ENCODE results near the gene POLQ. TPM values are rescaled to one million over a fixed set of nuclear protein-coding genes. Genes with fewer than 3 reads are reported as not detected.
"Not testable (repeated sequence)": the region's sequence is repeated elsewhere in the genome, so short reads cannot be mapped to it uniquely, and the experiment has no call there.

POLQ gene
- polyA plus RNA-seq (2013) = 2.2 TPM

DNA sequence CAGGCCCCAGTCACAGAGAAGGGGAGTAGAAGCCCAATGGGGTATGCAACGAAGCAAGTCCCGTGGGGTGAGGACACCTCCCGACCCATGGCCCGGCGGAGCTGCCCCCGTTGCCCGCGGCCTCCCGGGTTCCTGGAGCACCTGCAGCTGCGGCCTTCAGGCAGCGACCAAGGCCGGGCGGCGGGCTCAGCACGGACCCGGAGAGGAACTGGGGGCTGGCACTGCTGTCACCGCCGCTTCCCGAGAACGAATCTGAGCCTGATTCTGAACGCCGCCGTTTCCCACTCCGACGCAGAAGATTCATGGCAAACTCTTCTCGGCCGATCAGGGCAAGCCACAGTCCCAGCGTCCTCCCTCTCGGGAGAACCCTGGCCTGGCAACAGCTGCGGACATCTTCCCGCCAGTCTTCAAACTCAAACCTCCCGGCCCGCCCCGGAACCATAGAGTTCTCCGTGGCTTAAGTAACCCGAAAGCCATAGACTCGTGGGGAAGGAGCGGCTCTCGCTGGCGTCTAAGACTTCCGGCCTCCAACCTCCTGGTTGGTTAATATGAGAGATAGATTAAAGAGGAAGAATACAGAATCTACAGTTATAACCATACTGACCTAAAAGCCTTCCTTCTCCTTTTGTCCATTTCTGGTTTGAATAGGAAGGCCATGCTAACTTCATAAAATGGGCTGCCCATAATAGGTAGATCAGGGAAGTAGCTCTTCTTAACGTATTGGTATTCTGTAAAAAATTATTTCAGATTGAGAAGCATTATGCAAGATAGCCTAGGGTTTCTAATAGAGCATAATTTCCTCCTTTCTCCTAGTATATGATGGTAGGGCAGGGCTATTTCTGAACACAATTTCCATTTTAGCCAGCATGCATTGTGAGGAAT is at the start of gene POLQ:
Gene POLQ (minus strand): TSS at position 415 of the 882 bp plus-strand sequence. CDS start 111 bp downstream, at position 304.
- POLR2A ChIA-PET = no interaction called here
- 0% methylated on average over 32 of the region's 42 CpGs for WGBS (ENCODE audit: insufficient coverage)
- Histone ChIP-seq H3K4me3 (ENCODE audit: control insufficient read depth in 1 of 7, extremely low read depth in 1 of 7, insufficient read depth in 4 of 7, low read depth in 2 of 7, low read length in 6 of 7) (peak within 1 kb of the TSS; percentile 76 to 99 (median 94)), H3K36me3 (ENCODE audit: control insufficient read depth in 4 of 4, insufficient read depth in 4 of 4, low read length in 3 of 4) (peaks cover 0 to 15% (median 4%) of the 10 kb centered on the region in 4 experiments), H3K9me3 (ENCODE audit: control extremely low read depth in 1 of 5, control insufficient read depth in 4 of 5, insufficient read depth in 2 of 5, low read depth in 1 of 5, low read length in 4 of 5) (no peaks in the 10 kb centered on the region), H3K27me3 (replicated peaks in 2 of 5; ENCODE audit: control insufficient read depth in 4 of 5, insufficient read depth in 5 of 5, low read length in 4 of 5) (no peaks in the 10 kb centered on the region), H3K27ac (ENCODE audit: insufficient read depth in 1 of 2, low read depth in 1 of 2, low read length in 2 of 2, poor library complexity in 1 of 2, severe bottlenecking in 2 of 2) (peak within 1 kb of the TSS; percentile 43 to 85), H3K4me1 (ENCODE audit: control extremely low read depth in 1 of 4, control insufficient read depth in 4 of 4, insufficient read depth in 4 of 4, low read length in 3 of 4) (peaks cover 5 to 20% (median 11%) of the 10 kb centered on the region in 4 experiments)
- CTCF ChIA-PET = interaction anchor here (0.6 to 1.6 kb wide), 6 partner anchors 15 to 1483 kb away, joined by 3 to 5 read pairs (median 4); no protein-coding TSS in a partner anchor
- DNase-seq = peak; percentile 96 to 97 (median 97)

DNA sequence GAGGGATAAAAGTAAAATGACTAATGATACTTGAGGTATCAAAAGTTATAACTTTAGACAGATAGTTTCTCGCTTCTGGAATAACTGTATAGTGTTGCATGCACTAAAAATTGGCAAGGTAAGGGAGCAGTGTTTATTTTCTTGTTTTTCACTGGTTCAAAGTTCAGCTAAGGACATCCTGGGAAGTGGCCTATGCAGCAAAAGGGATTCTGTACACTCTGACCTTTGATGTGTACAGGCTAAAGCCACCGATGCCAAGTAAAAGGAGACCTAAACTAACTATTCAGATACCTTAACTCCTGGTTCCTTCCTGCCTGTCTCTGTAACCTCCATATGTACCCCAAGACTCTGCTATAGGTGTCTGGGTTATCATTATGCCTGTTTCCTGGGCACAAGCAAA is 49.1 kb upstream of the POLQ start:
- Histone ChIP-seq H3K9me3 (ENCODE audit: control extremely low read depth in 1 of 5, control insufficient read depth in 4 of 5, insufficient read depth in 2 of 5, low read depth in 1 of 5, low read length in 4 of 5) (no peaks in the 10 kb centered on the region), H3K36me3 (ENCODE audit: control insufficient read depth in 4 of 4, insufficient read depth in 4 of 4, low read length in 3 of 4) (no peaks in the 10 kb centered on the region), H3K27ac (ENCODE audit: insufficient read depth in 1 of 2, low read depth in 1 of 2, low read length in 2 of 2, poor library complexity in 1 of 2, severe bottlenecking in 2 of 2) (no peak overlapping the region), H3K27me3 (replicated peaks in 2 of 5; ENCODE audit: control insufficient read depth in 4 of 5, insufficient read depth in 5 of 5, low read length in 4 of 5) (no peaks in the 10 kb centered on the region), H3K4me1 (ENCODE audit: control extremely low read depth in 1 of 4, control insufficient read depth in 4 of 4, insufficient read depth in 4 of 4, low read length in 3 of 4) (no peaks in the 10 kb centered on the region), H3K4me3 (ENCODE audit: control insufficient read depth in 1 of 7, extremely low read depth in 1 of 7, insufficient read depth in 4 of 7, low read depth in 2 of 7, low read length in 6 of 7) (no peak overlapping the region)
- WGBS (ENCODE audit: insufficient coverage) = 92% methylated on average over 2 of the region's 2 CpGs
- POLR2A ChIA-PET = no interaction called here
- DNase-seq = no peak
- CTCF ChIA-PET = no interaction called here

GRCh38 chr3:121593806-121594205 is 48.0 kb upstream of the POLQ start:
- H3K4me3 ChIP-seq (ENCODE audit: control insufficient read depth in 1 of 7, extremely low read depth in 1 of 7, insufficient read depth in 4 of 7, low read depth in 2 of 7, low read length in 6 of 7); H3K9me3 ChIP-seq (ENCODE audit: control extremely low read depth in 1 of 5, control insufficient read depth in 4 of 5, insufficient read depth in 2 of 5, low read depth in 1 of 5, low read length in 4 of 5); POLR2A ChIA-PET; CTCF ChIA-PET; H3K4me1 ChIP-seq (ENCODE audit: control extremely low read depth in 1 of 4, control insufficient read depth in 4 of 4, insufficient read depth in 4 of 4, low read length in 3 of 4); H3K36me3 ChIP-seq (ENCODE audit: control insufficient read depth in 4 of 4, insufficient read depth in 4 of 4, low read length in 3 of 4); DNase-seq; H3K27ac ChIP-seq (ENCODE audit: insufficient read depth in 1 of 2, low read depth in 1 of 2, low read length in 2 of 2, poor library complexity in 1 of 2, severe bottlenecking in 2 of 2); H3K27me3 ChIP-seq (replicated peaks in 2 of 5; ENCODE audit: control insufficient read depth in 4 of 5, insufficient read depth in 5 of 5, low read length in 4 of 5): not testable (repeated sequence)
- WGBS (ENCODE audit: insufficient coverage) = 95% methylated on average over 2 of the region's 4 CpGs

GRCh38 chr3:121592856-121593702 is 47.3 kb upstream of the POLQ start, which contains the start of gene FBXO40:
Gene FBXO40, plus strand, starts transcription at chr3:121593379. Its CDS starts 27,197 bp downstream, at chr3:121620576.
- DNase-seq = no peak
- no peak within 1 kb of the TSS for H3K4me3 ChIP-seq (ENCODE audit: control insufficient read depth in 1 of 7, extremely low read depth in 1 of 7, insufficient read depth in 4 of 7, low read depth in 2 of 7, low read length in 6 of 7)
- no peaks in the 10 kb centered on the region for H3K4me1 ChIP-seq (ENCODE audit: control extremely low read depth in 1 of 4, control insufficient read depth in 4 of 4, insufficient read depth in 4 of 4, low read length in 3 of 4)
- no peaks in the 10 kb centered on the region for H3K36me3 ChIP-seq (ENCODE audit: control insufficient read depth in 4 of 4, insufficient read depth in 4 of 4, low read length in 3 of 4)
- H3K27me3 ChIP-seq (replicated peaks in 2 of 5; ENCODE audit: control insufficient read depth in 4 of 5, insufficient read depth in 5 of 5, low read length in 4 of 5) = no peaks in the 10 kb centered on the region
- ChIA-PET POLR2A (no interaction called here), CTCF (interaction anchor here (1.3 kb wide), 1 partner anchor 11 kb away, joined by 3 read pairs; no protein-coding TSS in a partner anchor)
- no peak within 1 kb of the TSS for H3K27ac ChIP-seq (ENCODE audit: insufficient read depth in 1 of 2, low read depth in 1 of 2, low read length in 2 of 2, poor library complexity in 1 of 2, severe bottlenecking in 2 of 2)
- 84% methylated on average over 10 of the region's 11 CpGs for WGBS (ENCODE audit: insufficient coverage)
- no peaks in the 10 kb centered on the region for H3K9me3 ChIP-seq (ENCODE audit: control extremely low read depth in 1 of 5, control insufficient read depth in 4 of 5, insufficient read depth in 2 of 5, low read depth in 1 of 5, low read length in 4 of 5)

- H3K9me3 ChIP-seq (ENCODE audit: control extremely low read depth in 1 of 5, control insufficient read depth in 4 of 5, insufficient read depth in 2 of 5, low read depth in 1 of 5, low read length in 4 of 5) = no peaks in the 10 kb centered on the region
- DNase-seq = no peak
- no peak overlapping the region for H3K4me3 ChIP-seq (ENCODE audit: control insufficient read depth in 1 of 7, extremely low read depth in 1 of 7, insufficient read depth in 4 of 7, low read depth in 2 of 7, low read length in 6 of 7)
- no peaks in the 10 kb centered on the region for H3K36me3 ChIP-seq (ENCODE audit: control insufficient read depth in 4 of 4, insufficient read depth in 4 of 4, low read length in 3 of 4)
- ChIA-PET POLR2A (no interaction called here), CTCF (interaction anchor here (1.1 kb wide), 1 partner anchor 9 kb away, joined by 3 read pairs; no protein-coding TSS in a partner anchor)
- 100% methylated on average over 1 of the region's 1 CpG for WGBS (ENCODE audit: insufficient coverage)
- no peaks in the 10 kb centered on the region for H3K4me1 ChIP-seq (ENCODE audit: control extremely low read depth in 1 of 4, control insufficient read depth in 4 of 4, insufficient read depth in 4 of 4, low read length in 3 of 4)
- H3K27ac ChIP-seq (ENCODE audit: insufficient read depth in 1 of 2, low read depth in 1 of 2, low read length in 2 of 2, poor library complexity in 1 of 2, severe bottlenecking in 2 of 2) = no peak overlapping the region
- H3K27me3 ChIP-seq (replicated peaks in 2 of 5; ENCODE audit: control insufficient read depth in 4 of 5, insufficient read depth in 5 of 5, low read length in 4 of 5) = no peaks in the 10 kb centered on the region
Measured at GRCh38 chr3:121584418-121584817, 38.6 kb upstream of the POLQ start.

- 100% methylated on average over 1 of the region's 2 CpGs for WGBS (ENCODE audit: insufficient coverage)
- Histone ChIP-seq H3K4me1 (ENCODE audit: control extremely low read depth in 1 of 4, control insufficient read depth in 4 of 4, insufficient read depth in 4 of 4, low read length in 3 of 4) (no peaks in the 10 kb centered on the region), H3K27ac (ENCODE audit: insufficient read depth in 1 of 2, low read depth in 1 of 2, low read length in 2 of 2, poor library complexity in 1 of 2, severe bottlenecking in 2 of 2) (no peak overlapping the region), H3K27me3 (replicated peaks in 2 of 5; ENCODE audit: control insufficient read depth in 4 of 5, insufficient read depth in 5 of 5, low read length in 4 of 5) (no peaks in the 10 kb centered on the region), H3K4me3 (ENCODE audit: control insufficient read depth in 1 of 7, extremely low read depth in 1 of 7, insufficient read depth in 4 of 7, low read depth in 2 of 7, low read length in 6 of 7) (no peak overlapping the region), H3K36me3 (ENCODE audit: control insufficient read depth in 4 of 4, insufficient read depth in 4 of 4, low read length in 3 of 4) (no peaks in the 10 kb centered on the region), H3K9me3 (ENCODE audit: control extremely low read depth in 1 of 5, control insufficient read depth in 4 of 5, insufficient read depth in 2 of 5, low read depth in 1 of 5, low read length in 4 of 5) (no peaks in the 10 kb centered on the region)
- POLR2A ChIA-PET = no interaction called here
- DNase-seq = no peak
- CTCF ChIA-PET = no interaction called here
Measured at GRCh38 chr3:121581691-121582090, 35.9 kb upstream of the POLQ start.
